ENCODE measurements around the gene DUSP3. TPM values are rescaled to one million over a fixed set of nuclear protein-coding genes. Genes with fewer than 3 reads are reported as not detected.

DUSP3 gene
- total RNA-seq, 4 donors from 2014 or later, result 52.8 to 87.2 (median 65.9) TPM

DNA sequence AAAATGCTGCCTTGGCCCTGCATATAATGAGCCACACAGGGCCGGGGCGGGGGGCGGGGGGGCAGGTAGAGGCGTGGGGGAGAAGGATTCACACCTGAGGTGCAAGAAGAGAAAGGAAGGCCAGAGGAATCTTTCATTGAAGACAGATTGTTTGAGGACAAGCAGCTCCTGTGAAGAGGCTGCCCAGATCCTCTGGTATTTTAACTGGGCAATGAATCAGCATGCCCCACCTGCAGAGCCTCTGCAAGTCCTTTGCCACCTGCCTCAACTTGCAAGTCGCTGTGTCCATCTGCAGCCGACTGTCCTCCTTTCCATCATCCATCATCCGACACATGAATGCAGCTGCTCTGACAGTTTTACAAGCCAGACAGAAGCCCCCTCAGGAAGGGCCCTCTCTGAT is 18.9 kb downstream of the DUSP3 start:
- TF ChIP-seq, protein P1, sequence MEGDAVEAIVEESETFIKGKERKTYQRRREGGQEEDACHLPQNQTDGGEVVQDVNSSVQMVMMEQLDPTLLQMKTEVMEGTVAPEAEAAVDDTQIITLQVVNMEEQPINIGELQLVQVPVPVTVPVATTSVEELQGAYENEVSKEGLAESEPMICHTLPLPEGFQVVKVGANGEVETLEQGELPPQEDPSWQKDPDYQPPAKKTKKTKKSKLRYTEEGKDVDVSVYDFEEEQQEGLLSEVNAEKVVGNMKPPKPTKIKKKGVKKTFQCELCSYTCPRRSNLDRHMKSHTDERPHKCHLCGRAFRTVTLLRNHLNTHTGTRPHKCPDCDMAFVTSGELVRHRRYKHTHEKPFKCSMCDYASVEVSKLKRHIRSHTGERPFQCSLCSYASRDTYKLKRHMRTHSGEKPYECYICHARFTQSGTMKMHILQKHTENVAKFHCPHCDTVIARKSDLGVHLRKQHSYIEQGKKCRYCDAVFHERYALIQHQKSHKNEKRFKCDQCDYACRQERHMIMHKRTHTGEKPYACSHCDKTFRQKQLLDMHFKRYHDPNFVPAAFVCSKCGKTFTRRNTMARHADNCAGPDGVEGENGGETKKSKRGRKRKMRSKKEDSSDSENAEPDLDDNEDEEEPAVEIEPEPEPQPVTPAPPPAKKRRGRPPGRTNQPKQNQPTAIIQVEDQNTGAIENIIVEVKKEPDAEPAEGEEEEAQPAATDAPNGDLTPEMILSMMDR (IDR thresholded peaks at IDR 0.05), result no peak
- ATAC-seq (ENCODE audit: low FRiP score), result no peak
- no peak for DNase-seq (ENCODE audit: low spot score)

DNA sequence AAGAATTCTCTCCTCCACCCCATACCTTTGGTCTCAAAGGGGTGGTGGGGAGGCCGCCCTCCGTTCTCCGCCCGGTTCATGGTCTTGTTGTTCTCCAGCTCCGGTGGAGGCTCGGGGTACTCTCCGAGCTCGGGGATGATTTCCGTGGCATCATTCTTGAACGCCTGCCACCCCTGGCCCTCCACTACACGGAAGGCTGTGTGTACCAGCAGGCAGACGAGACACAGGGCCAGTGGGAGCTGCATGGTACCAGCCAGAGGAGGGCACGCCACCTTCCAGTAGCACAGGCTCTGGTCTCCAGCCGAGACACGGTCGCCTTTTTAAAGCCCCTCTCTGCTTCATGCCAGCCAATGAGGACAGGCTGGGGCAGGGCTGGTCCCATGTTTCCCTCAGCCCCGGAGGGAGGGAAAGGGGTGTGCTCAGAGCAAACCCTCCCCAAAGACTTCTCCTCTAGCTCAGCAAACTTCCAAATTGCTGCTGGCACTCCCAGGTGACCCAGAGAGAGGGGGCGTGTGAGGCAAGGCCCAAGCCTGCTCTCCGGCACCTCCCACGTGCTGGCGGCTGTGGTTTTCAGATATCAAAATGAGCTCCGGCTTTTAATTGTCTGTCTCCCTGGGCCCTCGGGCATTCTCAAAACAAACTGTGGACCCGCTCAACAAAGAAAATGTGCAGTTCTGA is 20.1 kb downstream of the DUSP3 start, which contains the start of gene SOST:
TSS of gene SOST (minus strand) at position 295 of the 678 bp plus-strand sequence. CDS start at position 245, 50 bp downstream.
- TF ChIP-seq, protein P1 (IDR thresholded peaks at IDR 0.05), result no peak
- DNase-seq (ENCODE audit: low spot score) (no peak), ATAC-seq (ENCODE audit: low FRiP score) (no peak)

DNA sequence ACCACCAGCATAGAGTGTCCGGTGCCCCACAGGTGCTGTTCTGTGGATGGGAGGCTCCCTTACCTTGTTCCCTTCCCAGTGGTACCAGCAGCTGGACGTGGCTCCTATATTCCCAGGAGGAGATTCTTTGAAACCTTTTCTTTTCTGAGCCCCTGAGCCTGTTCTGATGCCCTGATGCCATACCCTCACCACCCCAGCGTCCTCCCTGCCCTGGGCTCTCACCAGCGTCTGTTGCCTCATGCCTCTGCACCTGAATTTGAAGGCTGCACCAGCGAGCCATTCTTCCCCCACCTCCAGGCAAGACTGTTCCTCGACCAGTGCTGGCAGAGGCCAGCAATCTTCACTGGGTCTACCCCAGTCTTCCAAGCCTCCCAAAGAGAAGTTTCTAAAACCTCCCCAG is 20.7 kb downstream of the DUSP3 start:
- DNase-seq (ENCODE audit: low spot score), result no peak
- no peak for ATAC-seq (ENCODE audit: low FRiP score)
- TF ChIP-seq, protein P1 (IDR thresholded peaks at IDR 0.05), result no peak

DNA sequence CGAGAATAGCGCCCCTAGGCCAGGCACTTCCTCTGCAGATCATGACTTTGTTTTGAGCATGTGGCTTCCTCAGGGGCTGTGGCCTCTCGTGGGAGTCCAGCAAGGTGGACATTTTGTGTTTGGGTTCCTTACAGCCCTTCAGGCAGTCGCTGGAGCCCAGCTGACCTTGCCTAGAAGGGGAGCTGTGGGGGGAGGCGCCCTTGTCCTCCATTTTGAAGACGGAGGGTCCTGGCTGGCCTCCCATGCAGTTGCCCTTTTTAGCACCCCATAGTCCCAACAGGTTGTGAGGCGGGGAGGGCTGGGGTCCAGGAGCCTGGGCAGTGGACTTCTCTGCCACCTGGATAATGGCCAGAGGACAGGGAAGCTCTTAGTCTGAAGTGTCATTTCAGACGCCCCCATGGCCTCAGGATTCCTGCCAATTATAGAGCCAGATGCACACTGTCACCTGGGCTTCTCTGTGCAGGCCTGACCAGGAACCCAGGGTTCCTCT is 21.6 kb downstream of the DUSP3 start:
- DNase-seq (ENCODE audit: low spot score), result no peak
- TF ChIP-seq, protein P1 (IDR thresholded peaks at IDR 0.05), result no peak
- no peak for ATAC-seq (ENCODE audit: low FRiP score)

DNA sequence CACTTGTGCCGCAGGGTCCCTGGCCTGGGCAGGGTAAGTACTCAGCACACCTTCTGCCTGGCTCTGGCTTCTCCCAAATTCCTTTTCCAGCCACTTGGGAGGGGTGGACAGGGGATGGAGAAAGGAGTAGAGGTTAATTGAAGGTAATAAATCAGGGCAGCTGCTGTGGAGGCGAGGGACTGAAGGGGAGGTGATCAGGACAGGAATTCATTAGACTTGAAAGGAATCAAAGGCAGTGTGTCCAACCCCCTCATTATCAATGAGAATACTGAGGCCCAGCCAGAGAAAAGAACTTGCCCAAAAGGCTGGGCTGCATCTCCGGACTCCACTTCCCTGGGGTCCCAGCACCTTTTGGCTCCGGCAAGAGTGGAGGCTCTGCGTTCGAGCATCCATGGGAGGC is 22.6 kb downstream of the DUSP3 start:
- ATAC-seq (ENCODE audit: low FRiP score) (no peak), DNase-seq (ENCODE audit: low spot score) (no peak)
- TF ChIP-seq, protein P1 (IDR thresholded peaks at IDR 0.05), result no peak

DNA sequence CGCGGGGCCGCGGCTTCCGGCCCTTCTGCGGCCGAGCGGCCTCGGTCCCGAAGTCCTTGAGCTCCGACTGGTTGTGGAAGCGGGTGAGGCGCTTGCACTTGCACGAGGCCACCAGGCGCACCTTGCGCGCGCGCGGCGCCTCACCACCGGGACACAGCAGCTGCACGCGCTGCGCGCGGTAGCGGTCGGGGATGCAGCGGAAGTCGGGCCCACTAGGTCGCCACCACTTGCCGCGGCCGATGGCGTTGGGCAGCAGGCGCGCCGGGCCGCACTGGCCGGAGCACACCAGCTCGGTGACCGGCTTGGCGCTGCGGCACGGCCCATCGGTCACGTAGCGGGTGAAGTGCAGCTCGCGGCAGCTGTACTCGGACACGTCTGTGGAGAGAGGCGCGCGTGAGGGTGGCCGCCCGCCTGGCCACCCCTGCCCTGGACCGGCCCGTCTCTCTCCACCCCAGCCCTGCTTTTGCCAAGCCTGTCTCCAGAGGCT is 23.3 kb downstream of the DUSP3 start:
- no peak for ATAC-seq (ENCODE audit: low FRiP score)
- DNase-seq (ENCODE audit: low spot score), result no peak
- TF ChIP-seq, protein P1 (IDR thresholded peaks at IDR 0.05), result no peak

DNA sequence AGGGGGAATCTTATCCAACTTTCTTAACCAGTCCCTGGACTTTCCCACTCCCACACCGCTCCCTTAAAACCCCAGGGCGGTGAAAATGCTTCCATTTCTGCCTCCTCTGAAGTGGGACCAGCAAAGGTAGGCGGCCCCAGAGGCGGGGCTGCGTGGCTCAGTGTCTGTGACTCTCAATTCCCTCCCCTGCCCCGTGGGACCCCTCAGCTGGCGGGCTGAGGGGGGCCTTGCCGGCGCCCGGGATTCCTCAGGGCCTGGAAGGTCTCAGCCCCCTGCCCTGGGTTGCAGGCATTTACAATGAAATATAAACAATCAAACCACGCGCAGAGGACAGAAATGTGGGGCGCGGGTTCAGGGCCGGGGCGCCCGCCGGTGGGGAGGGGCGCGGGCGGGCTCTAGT is 23.8 kb downstream of the DUSP3 start:
- TF ChIP-seq, protein P1 (IDR thresholded peaks at IDR 0.05), result no peak
- ATAC-seq (ENCODE audit: low FRiP score), result no peak
- DNase-seq (ENCODE audit: low spot score), result no peak
